B cell (primary cell): ENCODE data around the gene RNH1. TPM values are rescaled to one million over a fixed set of nuclear protein-coding genes. Genes with fewer than 3 reads are reported as not detected.

Experiments
- ATAC-seq: fragments of 200-7000 bp; cut with Tn5 transposase; one replicate; pipeline ENCODE4 v1.10.0; 2021; ENCODE audit warnings: low read depth, mild to moderate bottlenecking, moderate number of reproducible peaks, moderate library complexity
- CTCF ChIA-PET: fragments of 350-600 bp; sonication (Branson Sonifier 250); formaldehyde crosslinking; loops from one replicate; lab custom pipeline; 2021; ENCODE audit warnings: antibody characterized with exemption, inconsistent platforms; lab: Charles Lee
- POLR2A ChIA-PET: fragments of 350-600 bp; sonication (Branson Sonifier 250); formaldehyde crosslinking; loops from one replicate; lab custom pipeline; 2021; ENCODE audit warnings: antibody characterized with exemption; lab: Charles Lee
- DNase-seq: peaks from one replicate; pipeline ENCODE4 v3.0.0; 2013
- H2AFZ ChIP-seq: 2 replicates; pipeline ENCODE4 v1.6.1; 2012; ENCODE audit warnings: mild to moderate bottlenecking, low read depth, low read length; ENCODE audit not compliant: insufficient read depth, poor library complexity, severe bottlenecking
- H3K27ac ChIP-seq, 2 donors: 1 replicate in 1 of 2; 2 replicates in 1 of 2; pipeline ENCODE4 v1.5.1; 2012 to 2013; ENCODE audit warnings: low read length in 2 of 2, mild to moderate bottlenecking in 2 of 2, moderate library complexity in 1 of 2
- H3K27me3 ChIP-seq, 4 experiments: fragments of 200-600 bp in 1 of 4; sonication (generic) in 1 of 4; replicated peaks in 1 of 4; 1 replicate in 2 of 4; 2 replicates in 2 of 4; pipeline versions ENCODE4 v1.6.1 to v1.7.0; 2013 to 2016; ENCODE audit warnings: low read length in 3 of 4, mild to moderate bottlenecking in 2 of 4, mixed read lengths in 1 of 4, moderate library complexity in 1 of 4; ENCODE audit not compliant: insufficient read depth in 4 of 4, control insufficient read depth in 3 of 4; ENCODE audit errors: control extremely low read depth in 1 of 4
- H3K36me3 ChIP-seq, 2 experiments: replicated peaks in 1 of 2; 1 replicate in 1 of 2; 2 replicates in 1 of 2; pipeline versions ENCODE4 v1.6.1 to v1.7.1; 2013; ENCODE audit warnings: low read length in 1 of 2; ENCODE audit not compliant: insufficient read depth in 2 of 2, control insufficient read depth in 1 of 2; ENCODE audit errors: control extremely low read depth in 1 of 2, extremely low read depth in 1 of 2
- H3K4me1 ChIP-seq, 2 donors: fragments of 200-600 bp in 1 of 2; sonication (generic) in 1 of 2; 1 replicate in 1 of 2; 2 replicates in 1 of 2; pipeline versions ENCODE4 v1.5.1 to v1.6.1; 2013 to 2017; ENCODE audit warnings: low read length in 2 of 2; ENCODE audit not compliant: control insufficient read depth in 2 of 2, insufficient read depth in 2 of 2
- H3K4me2 ChIP-seq: replicated peaks from 2 replicates; pipeline ENCODE3; 2012; ENCODE audit warnings: mild to moderate bottlenecking, low read depth, low read length; ENCODE audit not compliant: poor library complexity, severe bottlenecking
- H3K4me3 ChIP-seq, 5 experiments: fragments of 200-600 bp in 1 of 5; sonication (generic) in 1 of 5; 1 replicate in 3 of 5; 2 replicates in 2 of 5; pipeline versions ENCODE4 v1.5.1 to v1.7.0; 2011 to 2016; ENCODE audit warnings: low read length in 4 of 5, mild to moderate bottlenecking in 4 of 5, low read depth in 2 of 5, control low read depth in 1 of 5, moderate library complexity in 1 of 5; ENCODE audit not compliant: insufficient read depth in 1 of 5; ENCODE audit errors: control extremely low read depth in 1 of 5, extremely low read depth in 1 of 5
- H3K79me2 ChIP-seq: fragments of 200-600 bp; sonication (generic); one replicate; pipeline ENCODE4 v1.6.0; 2016; ENCODE audit warnings: low read length; ENCODE audit not compliant: control insufficient read depth, insufficient read depth
- H3K9ac ChIP-seq: fragments of 200-600 bp; sonication (generic); 2 replicates; pipeline ENCODE4 v1.6.1; 2017; ENCODE audit warnings: mild to moderate bottlenecking, low read length, moderate library complexity
- H3K9me3 ChIP-seq, 3 donors: one replicate each; pipeline versions ENCODE4 v1.6.1 to v1.7.1; 2013; ENCODE audit warnings: low read length in 2 of 3; ENCODE audit not compliant: control insufficient read depth in 2 of 3, insufficient read depth in 1 of 3; ENCODE audit errors: control extremely low read depth in 1 of 3
- H4K20me1 ChIP-seq: 2 replicates; pipeline ENCODE4 v1.6.0; 2012; ENCODE audit warnings: mild to moderate bottlenecking, low read length; ENCODE audit not compliant: insufficient read depth, control insufficient read depth, poor library complexity, severe bottlenecking
- H3K27ac Mint-ChIP-seq: one replicate; pipeline ENCODE4 v1.8.0; 2021; ENCODE audit warnings: mixed read lengths
- H3K27me3 Mint-ChIP-seq: one replicate; pipeline ENCODE4 v1.8.0; 2021; ENCODE audit warnings: mixed read lengths
- H3K4me1 Mint-ChIP-seq: one replicate; pipeline ENCODE4 v1.8.0; 2021; ENCODE audit warnings: mixed read lengths
- H3K4me3 Mint-ChIP-seq: one replicate; pipeline ENCODE4 v1.8.0; 2021; ENCODE audit warnings: mixed read lengths
- H3K9me3 Mint-ChIP-seq: one replicate; pipeline ENCODE4 v1.8.0; 2022; ENCODE audit warnings: mixed read lengths; ENCODE audit not compliant: insufficient read depth
- CTCF ChIP-seq: fragments of 200-600 bp; IDR thresholded peaks from one replicate; pipeline ENCODE4 v1.8.0; 2022; ENCODE audit warnings: antibody characterized with exemption, mild to moderate bottlenecking
- EZH2 ChIP-seq: IDR thresholded peaks from 2 replicates; pipeline ENCODE4 v1.6.1; 2012; ENCODE audit warnings: borderline replicate concordance, low read depth, mild to moderate bottlenecking, moderate library complexity, low read length; ENCODE audit not compliant: insufficient read depth, poor library complexity, severe bottlenecking
- WGBS: methylation state at CpG from one replicate; pipeline ENCODE4 v1.1.5; 2013; ENCODE audit warnings: missing lambda C conversion rate; ENCODE audit not compliant: insufficient coverage; 5-methylcytosine and 5-hydroxymethylcytosine counted together
- intact Hi-C: fragments of 100-400 bp; cut with micrococcal nuclease; formaldehyde crosslinking; loops from one replicate; pipeline ENCODE4 v1.10.0; 2022
- polyA plus RNA-seq: library from polyadenylated mRNA; depleted of rRNA; stranded (reverse); fragments of >200 nt; gene quantifications from 2 replicates; pipeline ENCODE4 v1.2.3, GENCODE V29; 2012
- total RNA-seq, 2 donors: library from RNA; stranded (reverse); fragments of 120-200 nt in 1 of 2; gene quantifications; 1 replicate in 1 of 2; 2 replicates in 1 of 2; pipeline versions ENCODE4 v1.2.3 to v1.2.4, GENCODE V29; 2013 to 2022

RNH1 gene
- total and polyA plus RNA-seq, 2 donors (not counting 1 experiment from before 2014, with no cell fraction given), result 81.0 to 159 TPM

- WGBS, result 3% methylated on average over 100 of the region's 104 CpGs
- H3K9ac ChIP-seq, result peak overlapping the region; percentile 64
- TF ChIP-seq EZH2 (no peak), CTCF (no peak)
- H2AFZ ChIP-seq, result peak overlapping the region; percentile 62
- POLR2A ChIA-PET, result interaction anchor here (0.6 to 2.4 kb wide), 5 partner anchors 20 to 1077 kb away, joined by 3 to 18 read pairs (median 5); partner anchors contain the start of genes HRAS and PHRF1
- H3K79me2 ChIP-seq, result no peaks in the 10 kb centered on the region
- Mint-ChIP-seq H3K27ac (peak overlapping the region; percentile 32), H3K4me3 (peak overlapping the region; percentile 64), H3K4me1 (peaks cover 18% of the 10 kb centered on the region), H3K27me3 (no peaks in the 10 kb centered on the region), H3K9me3 (no peaks in the 10 kb centered on the region)
- peaks cover 11% of the 10 kb centered on the region for H4K20me1 ChIP-seq
- DNase-seq (peak; percentile 62), ATAC-seq (no peak)
- H3K36me3 ChIP-seq, result no peaks in the 10 kb centered on the region
- CTCF ChIA-PET, result interaction anchor here (0.5 to 5.1 kb wide), 9 partner anchors 11 to 209 kb away, joined by 3 to 52 read pairs (median 6); partner anchors contain the start of genes IRF7 and SCT
- H3K4me2 ChIP-seq, result peak overlapping the region; percentile 96
- peaks cover 17 to 29% of the 10 kb centered on the region in 2 donors for H3K4me1 ChIP-seq
- H3K27ac ChIP-seq, result no peak overlapping the region
- peaks cover 0 to 12% (median 3%) of the 10 kb centered on the region in 4 experiments for H3K27me3 ChIP-seq
- peak overlapping the region in 3 of 5 experiments; percentile 48 to 62 (median 56) for H3K4me3 ChIP-seq
- no peaks in the 10 kb centered on the region for H3K9me3 ChIP-seq
- intact Hi-C loops, result loop anchor here (1.0 kb wide), 2 partner anchors 167 to 172 kb away; no protein-coding TSS in a partner anchor
Observed at GRCh38 chr11:555780-556661, 49.0 kb upstream of the RNH1 start.
